GM18517 (cell line): ENCODE measurements around the gene TMEM200A.
"Not testable (repeated sequence)": the region's sequence is repeated elsewhere in the genome, so short reads cannot be mapped to it uniquely, and the experiment has no call there.

Experiments
- ATAC-seq: cut with Tn5 transposase; IDR thresholded peaks from one replicate; pipeline ENCODE4 v1.9.1; 2021; ENCODE audit warnings: mild to moderate bottlenecking, moderate library complexity; ENCODE audit not compliant: unreplicated experiment

TMEM200A gene

DNA sequence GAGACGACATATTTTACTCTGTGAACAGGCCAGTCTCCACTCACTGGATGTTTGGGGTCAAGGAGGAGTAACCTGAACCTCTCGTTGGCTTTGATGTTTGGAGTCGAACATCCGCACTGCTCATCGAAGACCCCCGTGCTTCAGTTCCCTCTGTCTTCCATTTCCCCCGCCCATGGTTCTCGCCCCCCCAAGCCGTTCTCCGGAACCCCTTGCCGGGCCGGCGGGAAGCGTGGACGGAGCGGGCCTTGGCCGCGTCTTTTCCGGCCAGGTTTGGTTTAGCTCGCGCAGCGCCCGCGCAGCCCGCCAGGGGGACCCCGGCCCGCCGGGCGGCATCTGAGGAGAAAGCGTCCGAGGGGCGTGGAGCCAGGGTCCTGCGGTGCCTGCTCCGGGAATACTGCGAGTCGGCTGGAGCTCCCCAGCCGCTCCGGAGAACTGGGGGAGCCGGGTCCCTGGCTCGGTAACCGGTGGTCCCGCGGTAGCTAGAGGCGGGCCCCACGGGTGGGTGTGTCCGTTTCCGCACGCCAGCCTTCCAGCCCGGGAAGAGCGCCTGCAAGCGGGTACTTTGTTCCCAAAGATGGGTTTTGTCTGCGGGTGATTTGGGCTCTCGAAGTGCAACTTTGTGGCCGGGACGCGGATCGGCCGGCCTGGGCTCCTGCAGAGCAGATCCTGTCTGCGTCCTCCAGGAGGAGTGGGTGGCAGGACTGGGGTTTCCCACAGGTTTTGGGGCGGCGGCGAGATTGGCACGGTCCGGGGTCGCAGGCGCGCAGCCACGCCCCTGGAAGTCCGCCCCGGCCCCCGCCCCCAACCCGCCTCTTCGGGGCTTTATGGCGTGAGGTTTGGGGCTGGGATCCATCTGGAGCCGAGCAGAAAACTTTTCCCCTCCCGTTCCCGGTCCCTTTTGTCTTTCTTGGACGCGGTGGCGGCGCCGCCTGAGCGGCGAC, at the start of gene TMEM200A:
Gene TMEM200A (plus strand): TSS at position 852 of the 941 bp plus-strand sequence. CDS start 74,406 bp downstream, outside the sequence.
- ATAC-seq, result no peak

DNA sequence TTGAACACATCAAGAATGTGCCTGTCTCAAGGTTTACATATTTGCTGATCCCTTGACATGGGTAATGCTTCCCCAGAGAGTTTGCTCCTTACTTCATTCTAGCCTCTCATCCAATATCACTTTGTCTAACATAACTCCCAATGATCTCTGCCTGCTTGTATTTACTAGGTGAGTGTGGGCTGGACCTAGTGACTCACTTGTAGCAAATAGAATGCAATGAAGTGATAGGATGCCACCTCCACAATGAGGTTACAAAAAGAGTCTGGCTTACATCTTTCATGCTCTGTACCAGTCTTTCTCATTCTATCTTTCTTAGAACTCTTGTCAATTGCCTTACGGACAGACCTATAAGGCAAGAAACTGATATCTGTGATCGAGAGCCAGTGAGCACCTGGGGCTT, 44.9 kb upstream of the TMEM200A start:
- ATAC-seq, result no peak

DNA sequence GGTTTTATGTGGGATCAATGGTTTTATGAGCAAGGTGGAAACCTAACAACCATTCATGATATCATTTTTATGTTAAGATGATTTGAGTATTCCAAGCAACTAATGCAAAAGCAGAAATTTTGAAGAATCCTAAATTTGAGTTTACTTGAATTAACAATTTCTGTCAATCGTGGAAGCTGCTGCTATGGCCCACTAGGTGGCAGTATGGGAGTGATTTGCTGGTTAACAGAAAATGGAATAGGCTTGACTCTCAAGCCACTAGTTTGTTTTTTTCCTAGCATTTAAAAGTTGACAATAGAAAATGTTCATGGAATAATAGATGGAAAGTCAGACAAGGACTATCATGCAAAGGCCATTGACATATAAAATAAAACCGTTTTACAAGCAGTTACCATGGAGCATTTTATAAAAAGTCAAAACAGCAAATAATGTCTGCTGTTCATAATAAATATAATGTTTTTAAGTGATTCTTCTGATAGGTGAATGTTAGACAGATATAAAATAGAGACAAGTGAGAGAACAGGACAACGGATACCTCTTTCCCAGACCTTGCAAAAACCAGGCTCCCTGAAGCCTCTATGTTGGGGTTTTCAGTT, 43.0 kb upstream of the TMEM200A start:
- no peak for ATAC-seq

DNA sequence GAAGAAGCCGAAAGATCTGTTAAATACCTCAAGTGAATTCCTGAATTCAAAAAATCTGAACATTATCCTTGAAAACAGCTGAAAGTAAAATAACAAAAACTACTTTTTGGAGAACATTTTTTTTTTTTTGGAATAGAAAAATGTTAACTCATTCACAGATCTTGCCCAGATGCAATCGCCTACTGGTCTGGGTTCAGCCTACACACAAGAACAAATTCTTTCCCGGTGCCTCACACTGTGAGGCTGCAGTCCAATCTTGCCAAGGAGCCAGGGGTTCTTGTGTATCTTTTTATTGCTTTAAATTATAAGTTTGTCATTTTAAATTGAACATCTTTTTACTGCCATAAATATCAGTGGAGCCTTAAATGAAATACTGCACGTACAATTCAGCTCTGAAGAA, 41.2 kb upstream of the TMEM200A start:
- ATAC-seq, result no peak

DNA sequence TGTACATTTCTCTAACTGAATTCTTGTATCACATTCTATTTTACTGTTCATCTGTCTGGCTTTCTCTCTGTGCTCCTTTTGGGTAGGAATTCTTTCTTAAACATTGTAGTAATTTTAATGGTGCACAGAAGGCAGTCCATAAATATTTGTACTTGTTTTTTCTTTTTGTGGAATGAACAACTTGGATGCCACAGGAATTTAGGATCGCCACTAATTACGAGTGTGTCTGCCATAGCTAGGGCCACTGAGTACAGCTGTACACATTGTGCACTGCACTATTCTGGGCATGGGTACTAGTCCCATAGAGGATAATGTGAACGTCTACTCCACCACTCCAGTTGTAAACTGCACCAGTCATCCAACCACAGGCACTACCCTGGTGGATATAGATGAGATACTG, 39.3 kb upstream of the TMEM200A start:
- no peak for ATAC-seq

DNA sequence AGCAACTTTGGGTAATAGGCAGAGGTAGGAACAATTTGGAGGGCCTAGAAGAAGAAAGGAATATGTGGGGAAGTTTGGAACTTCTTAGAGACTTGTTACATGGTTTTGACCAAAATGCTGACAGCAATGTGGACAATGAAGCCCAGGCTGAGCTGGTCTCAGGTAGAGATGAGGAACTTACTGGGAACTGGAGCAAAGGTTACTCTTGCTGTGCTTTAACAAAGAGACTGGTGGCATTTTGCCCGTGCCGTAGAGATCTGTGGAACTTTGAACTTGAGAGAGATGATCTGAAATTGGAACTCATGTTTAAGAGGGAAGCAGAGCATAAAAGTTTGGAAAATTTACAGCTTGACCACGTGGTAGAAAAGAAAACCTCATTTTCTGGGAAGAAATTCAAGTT, 28.3 kb upstream of the TMEM200A start:
- no peak for ATAC-seq

DNA sequence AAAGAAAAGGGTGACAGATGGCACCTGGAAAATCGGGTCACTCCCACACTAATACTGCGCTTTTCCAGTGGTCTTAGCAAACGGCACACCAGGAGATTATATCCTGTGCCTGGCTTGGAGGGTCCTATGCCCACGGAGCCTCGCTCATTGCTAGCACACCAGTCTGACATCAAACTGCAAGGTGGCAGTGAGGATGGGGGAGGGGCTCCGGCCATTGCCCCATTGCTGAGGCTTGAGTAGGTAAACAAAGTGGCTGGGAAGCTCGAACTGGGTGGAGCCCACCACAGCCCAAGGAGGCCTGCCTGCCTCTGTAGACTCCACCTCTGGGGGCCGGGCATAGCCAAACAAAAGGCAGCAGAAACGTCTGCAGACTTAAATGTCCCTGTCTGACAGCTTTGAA, 19.5 kb upstream of the TMEM200A start:
- not testable (repeated sequence) for ATAC-seq

DNA sequence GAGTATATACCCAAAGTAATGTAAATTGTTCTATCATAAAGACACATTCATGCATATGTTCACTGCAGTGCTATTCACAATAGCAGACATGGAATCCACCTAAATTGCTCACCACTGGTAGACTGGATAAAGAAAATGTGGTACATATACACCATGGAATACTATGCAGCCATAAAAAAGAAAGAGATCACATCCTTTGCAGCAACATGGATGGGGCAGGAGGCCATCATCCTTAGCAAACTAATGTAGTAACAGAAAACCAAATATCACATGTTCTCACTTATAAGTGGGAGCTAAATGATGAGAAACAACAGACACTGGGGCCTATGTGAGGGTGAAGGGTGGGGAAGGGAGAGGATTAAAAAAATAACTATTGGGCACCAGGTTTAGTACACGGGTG, 11.5 kb upstream of the TMEM200A start:
- ATAC-seq, result no peak

DNA sequence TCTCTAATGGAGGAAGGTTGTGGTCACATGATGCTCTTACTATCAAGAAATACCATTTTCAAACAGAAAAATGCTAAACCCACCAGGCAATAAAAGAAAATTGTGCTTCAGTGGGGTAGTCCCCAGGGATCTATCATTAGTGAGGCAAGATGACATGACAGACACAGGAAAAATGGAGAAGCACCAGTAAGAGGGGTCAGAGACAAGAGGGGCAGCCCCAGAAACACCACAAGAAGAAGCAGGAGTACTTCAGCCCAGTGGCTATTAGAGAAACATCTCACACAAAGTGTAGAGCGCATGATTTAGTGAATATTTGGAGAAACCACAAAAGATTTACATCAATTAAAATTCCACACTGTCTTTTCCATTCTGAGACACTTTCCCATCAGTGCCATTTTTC, 10.2 kb upstream of the TMEM200A start:
- no peak for ATAC-seq

DNA sequence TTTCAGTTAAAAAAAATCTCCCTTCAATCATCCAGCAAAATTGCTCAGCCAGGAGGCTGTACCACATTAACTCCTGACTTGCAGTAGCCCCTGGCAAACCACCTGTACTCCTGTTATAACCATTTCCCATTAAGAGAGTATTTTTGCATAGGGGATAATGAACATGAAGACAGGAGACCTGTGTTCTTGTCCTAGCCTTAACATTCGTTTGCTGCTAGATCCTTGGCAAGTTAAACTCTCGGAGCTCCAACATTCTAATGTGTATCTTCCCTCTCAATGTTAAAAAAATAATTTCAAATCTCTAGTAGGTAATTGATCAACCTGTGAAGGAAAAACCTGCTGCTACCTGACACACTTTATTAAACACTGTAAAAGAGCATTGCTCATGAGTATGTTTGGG, 8.4 kb upstream of the TMEM200A start:
- no peak for ATAC-seq

DNA sequence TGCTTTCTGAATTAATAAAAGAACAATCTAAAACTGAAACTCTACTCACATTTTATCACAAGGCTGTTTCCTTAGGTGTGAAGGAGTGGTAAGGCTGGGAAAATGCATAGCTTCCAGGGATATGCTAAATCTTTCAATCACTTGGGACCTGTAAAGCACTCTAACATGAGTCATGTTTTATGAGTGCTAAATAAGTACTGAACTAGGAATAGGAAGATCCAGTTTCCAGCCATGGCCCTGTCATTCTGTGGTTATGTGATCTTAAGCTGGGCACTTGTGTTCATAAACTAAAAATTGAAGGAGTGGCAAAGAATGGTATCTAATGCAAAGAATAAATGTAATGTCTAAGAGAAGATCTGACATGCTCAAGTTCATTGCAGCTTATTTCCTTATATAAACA, 6.1 kb upstream of the TMEM200A start:
- ATAC-seq, result no peak

DNA sequence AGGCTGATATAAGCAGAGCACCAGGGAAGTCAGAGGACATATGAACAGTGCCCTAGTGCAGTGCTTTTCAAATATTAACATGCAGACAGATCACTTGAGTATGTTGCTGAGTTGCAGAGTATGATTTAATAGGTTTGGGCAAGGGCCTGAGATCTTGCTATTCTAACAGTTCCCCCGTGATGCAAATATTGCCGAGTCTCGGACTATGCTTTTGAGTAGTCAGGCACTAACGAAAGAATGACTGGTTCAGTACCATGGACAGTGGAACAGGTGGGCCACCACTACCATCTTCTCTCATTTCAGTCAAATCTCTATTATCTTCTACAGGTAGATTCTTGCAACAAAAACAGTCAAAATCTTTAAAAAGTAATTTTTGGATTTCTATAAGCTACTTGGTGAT, 3.7 kb upstream of the TMEM200A start:
- no peak for ATAC-seq

DNA sequence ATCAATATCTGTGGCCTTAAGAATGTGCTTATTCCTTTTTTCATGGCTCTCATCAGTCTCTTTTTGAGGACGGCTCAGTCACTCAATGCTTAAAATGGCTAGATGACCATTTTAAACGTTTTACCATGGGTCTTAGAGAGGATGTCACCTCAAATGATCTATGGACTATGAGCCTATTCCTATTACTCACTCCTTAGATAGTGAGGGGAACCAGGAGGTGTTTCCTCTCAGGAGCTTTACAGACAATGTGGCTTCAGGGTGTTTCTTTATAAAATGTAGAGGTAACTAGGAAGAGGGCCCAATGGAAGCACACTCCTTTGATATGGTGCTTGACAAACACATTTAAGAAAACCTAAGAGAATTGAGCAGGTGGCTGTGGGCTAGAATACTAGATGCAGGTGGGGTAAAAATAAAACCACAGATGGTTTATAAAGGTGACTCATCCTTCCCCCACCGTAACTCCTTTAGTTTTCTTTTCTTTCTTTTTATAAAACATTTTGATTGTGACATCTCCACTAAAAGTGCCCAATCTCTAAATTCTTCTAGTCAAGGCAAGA, 1.5 kb upstream of the TMEM200A start:
- ATAC-seq, result no peak

DNA sequence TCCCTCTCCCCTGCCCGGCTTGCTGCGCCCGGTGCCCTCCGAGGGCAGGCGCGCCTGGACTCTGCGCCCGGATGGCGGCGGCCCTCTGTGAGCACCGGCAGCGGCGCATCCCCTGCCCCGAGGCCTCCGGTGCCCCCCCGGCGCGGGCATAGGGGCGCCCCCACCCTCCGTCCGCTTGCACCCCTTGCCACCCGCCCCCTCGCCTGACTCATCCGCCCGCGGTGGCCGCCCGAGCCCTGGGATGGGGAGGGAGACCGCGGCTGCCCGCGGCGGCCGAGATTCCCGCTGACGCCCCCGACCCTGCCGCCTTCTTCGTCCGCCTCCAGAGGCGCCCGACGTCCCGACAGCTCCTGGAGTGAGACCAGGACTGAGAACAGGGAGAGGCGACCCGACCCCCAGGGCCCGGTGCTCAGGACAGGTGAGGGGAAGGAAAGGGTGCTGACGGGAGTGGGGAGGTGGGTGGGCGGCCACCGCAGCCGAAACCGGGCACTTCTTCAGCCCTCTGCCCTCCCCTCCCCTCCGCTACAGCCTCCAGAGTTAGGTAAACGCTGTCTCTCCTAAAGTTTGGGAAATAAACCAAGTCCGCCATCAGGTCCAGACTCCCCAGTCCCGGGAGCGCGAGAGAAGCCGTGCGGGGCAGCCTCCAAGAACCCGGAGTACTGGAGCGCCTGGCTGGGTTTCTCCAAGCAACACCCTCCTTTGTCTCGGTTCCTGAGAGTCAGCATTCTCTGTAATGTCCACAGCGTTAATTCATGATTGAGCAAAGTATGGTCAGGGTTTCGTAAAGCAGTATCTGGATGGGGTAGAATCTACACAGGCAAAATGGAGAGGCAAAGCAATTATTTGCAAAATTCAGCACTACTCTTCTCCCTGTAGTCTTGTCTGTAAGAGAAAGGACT, 539 bp downstream of the TMEM200A start:
- no peak for ATAC-seq

DNA sequence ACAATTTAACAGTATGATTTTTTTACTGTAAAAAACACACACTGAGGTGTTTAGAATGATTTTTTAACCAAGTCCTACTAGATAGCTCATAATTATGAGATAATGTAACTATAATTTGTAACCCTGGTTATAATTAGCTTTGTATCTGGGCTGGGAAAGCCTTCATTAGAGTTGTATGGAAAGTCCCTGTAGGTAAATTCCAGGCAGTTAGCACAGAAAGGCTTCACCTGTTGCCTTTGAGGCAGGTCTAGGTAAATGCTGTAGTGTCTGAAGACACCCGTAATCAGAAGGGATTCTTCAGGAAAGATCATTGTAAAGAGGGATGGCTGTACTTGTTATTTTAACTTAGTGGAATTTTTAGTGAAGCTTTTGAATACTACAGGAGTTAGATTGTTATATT, 1.9 kb downstream of the TMEM200A start:
- no peak for ATAC-seq

DNA sequence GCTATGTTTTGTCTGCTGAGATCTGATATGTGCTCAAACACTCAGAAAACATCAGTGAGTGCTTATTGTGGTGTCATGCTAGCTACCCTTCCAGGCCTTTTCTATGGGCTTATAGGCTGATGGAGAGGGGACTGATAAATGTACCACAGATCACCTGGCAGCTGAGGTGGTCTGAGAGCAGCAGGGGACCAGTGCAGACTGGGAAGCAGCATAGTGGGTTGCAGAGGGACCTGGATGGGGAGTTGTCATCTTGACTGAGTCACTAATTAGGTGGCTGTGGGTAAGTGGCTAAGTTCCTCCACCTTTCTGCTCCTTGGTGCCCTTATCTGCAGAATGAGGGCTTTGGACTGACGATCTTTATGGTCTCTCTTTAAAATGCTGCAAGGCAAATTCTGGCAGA, 2.8 kb downstream of the TMEM200A start:
- ATAC-seq, result no peak

DNA sequence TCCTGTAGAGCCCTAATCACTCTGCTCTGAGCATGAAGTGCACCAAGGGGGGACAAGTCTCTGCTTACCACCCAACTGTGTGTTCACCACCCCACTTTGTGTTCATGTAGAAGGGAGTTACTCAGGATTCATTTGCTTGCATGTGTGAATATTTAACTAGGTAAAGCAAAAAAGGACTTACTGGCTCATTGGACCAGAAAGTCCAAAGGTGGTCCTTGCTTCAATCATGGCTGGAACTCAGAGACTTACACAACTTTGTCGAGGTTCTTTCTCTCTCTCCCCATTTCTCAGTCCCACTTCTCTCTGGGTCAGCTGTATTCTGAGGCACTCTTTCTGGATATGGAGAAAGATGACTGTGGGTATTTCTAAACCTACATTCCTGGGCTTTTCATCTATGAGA, 4.0 kb downstream of the TMEM200A start:
- ATAC-seq, result no peak

DNA sequence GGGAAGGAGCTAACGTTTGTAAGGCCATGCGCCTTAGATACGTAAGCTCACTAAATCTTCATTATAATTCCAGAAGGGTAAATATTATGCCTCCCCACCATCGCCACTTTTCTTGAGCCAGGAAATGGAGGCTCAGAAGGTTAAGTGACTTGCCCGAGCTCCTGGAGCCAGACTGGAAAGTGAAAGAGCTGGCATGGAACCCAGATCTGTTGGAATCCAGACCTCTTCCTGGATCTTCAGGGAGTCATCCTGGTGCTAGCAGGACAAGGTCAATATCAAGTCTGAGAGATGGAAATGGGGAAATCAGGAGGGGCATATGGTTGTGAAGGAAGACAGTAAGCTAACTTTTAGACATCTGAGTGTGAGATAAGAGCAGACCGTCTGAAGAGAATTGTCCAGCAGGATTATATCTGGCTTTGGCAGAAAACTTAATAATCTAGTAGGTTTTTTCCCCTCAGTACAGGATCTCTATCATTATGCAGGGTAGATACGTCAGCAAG, 6.2 kb downstream of the TMEM200A start:
- no peak for ATAC-seq

DNA sequence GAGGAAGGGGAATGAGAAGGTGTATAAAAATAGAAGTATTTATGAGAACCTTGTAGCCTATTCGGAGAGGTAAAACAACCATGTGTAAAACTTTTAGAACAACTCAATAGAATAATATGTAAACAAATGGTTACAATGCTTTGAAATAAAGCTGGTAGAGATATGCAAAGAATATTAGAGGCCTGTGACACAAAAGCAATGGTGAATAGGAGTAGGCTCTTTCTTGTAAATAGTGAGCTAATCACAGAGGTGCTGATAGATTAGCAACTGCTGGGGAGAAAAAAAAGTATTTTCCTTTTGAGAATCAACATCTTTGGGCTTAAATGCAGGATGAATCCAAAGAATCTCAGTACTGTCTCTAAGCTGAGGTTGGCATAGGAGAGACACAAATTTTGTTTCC, 7.0 kb downstream of the TMEM200A start:
- ATAC-seq, result no peak

DNA sequence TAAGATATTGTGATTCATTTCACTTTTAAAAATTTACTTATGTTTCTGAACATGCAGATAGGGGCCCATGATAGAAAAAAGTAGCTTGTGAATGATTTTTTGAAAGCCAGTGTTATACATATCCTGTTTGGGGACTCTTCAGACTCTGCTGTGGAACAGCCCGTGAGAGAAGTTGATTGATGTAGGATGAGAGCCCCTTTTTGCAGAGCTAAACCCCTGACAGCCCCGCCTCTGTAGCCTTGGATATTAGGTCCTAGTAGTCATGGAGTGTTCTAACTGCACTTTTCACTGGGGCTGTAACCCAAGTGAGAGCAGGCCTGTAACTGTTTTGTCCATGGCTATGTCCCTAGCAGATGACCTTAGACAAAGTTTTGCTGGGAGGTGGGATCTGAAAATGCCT, 8.2 kb downstream of the TMEM200A start:
- no peak for ATAC-seq

DNA sequence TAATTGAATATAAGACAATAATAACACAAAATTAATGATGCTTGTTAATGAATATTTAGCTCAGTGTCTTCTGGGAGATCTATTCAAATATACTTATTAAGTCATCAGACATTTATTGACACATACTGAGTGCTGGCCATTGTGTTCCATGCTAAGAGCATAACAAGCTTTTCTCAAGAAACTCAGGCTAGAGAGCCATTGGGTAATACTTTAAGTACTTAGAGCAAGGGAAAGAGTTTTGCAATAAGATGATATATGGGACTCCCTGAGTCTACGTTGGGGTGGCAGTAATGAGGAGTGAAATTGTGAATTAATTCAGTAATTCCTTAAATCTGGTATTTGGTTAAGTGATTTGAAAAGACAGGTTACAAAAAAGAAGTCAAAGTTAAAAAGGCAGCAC, 11.1 kb downstream of the TMEM200A start:
- no peak for ATAC-seq
